WTC11 (cell line): ENCODE measurements around the gene VCAN. TPM values are rescaled to one million over a fixed set of nuclear protein-coding genes. Genes with fewer than 3 reads are reported as not detected.

Experiments used
- ATAC-seq: fragments of 200-7000 bp; cut with Tn5 transposase; 2 replicates; pipeline ENCODE4 v1.10.0; 2021; ENCODE audit warnings: mild to moderate bottlenecking, moderate library complexity
- CTCF ChIA-PET: fragments of 300-600 bp; sonication (Branson Sonifier 250); formaldehyde crosslinking; loops from one replicate; lab custom pipeline; 2021; ENCODE audit warnings: antibody characterized with exemption; lab: Charles Lee
- POLR2A ChIA-PET: fragments of 350-600 bp; sonication (Branson Sonifier 250); formaldehyde crosslinking; loops from one replicate; lab custom pipeline; 2021; ENCODE audit warnings: antibody characterized with exemption; lab: Charles Lee
- DNase-seq: peaks from one replicate; pipeline ENCODE4 v3.0.0; 2021; ENCODE audit warnings: low spot score
- H3K27ac Mint-ChIP-seq: 2 replicates; pipeline ENCODE4 v1.8.0; 2021; ENCODE audit warnings: mixed read lengths
- H3K27me3 Mint-ChIP-seq: 2 replicates; pipeline ENCODE4 v1.8.0; 2021; ENCODE audit warnings: low read depth, mild to moderate bottlenecking, moderate library complexity, mixed read lengths
- H3K36me3 Mint-ChIP-seq: 2 replicates; pipeline ENCODE4 v1.8.0; 2021; ENCODE audit warnings: mixed read lengths
- H3K4me1 Mint-ChIP-seq: 2 replicates; pipeline ENCODE4 v1.8.0; 2022; ENCODE audit warnings: mixed read lengths
- H3K4me3 Mint-ChIP-seq: 2 replicates; pipeline ENCODE4 v1.8.0; 2021; ENCODE audit warnings: mild to moderate bottlenecking, moderate library complexity, mixed read lengths
- H3K9me3 Mint-ChIP-seq: 2 replicates; pipeline ENCODE4 v1.8.0; 2021; ENCODE audit warnings: mixed read lengths
- ATF1 ChIP-seq: sonication (generic); formaldehyde crosslinking; IDR thresholded peaks from 2 replicates; pipeline ENCODE4 v1.8.1; 2023; ENCODE audit warnings: mild to moderate bottlenecking, moderate library complexity, missing genetic modification reagents
- CDX4 ChIP-seq: fragments of 250-450 bp; sonication (Bioruptor Pico); IDR thresholded peaks from 2 replicates; pipeline ENCODE4 v1.9.0; 2021; ENCODE audit warnings: moderate library complexity, mild to moderate bottlenecking, inconsistent platforms, borderline replicate concordance
- CTCF ChIP-seq: fragments of 200-600 bp; IDR thresholded peaks from 2 replicates; pipeline ENCODE4 v1.8.0; 2022; ENCODE audit warnings: antibody characterized with exemption
- ELF4 ChIP-seq: sonication (generic); formaldehyde crosslinking; IDR thresholded peaks from 2 replicates; pipeline ENCODE4 v1.8.1; 2022; ENCODE audit warnings: low read depth, mild to moderate bottlenecking, moderate library complexity, missing genetic modification reagents
- FOXK1 ChIP-seq: sonication (generic); formaldehyde crosslinking; IDR thresholded peaks from 2 replicates; pipeline ENCODE4 v1.8.0; 2022; ENCODE audit warnings: mild to moderate bottlenecking, moderate library complexity, missing genetic modification reagents
- FOXP1 ChIP-seq: sonication (generic); formaldehyde crosslinking; IDR thresholded peaks from 2 replicates; pipeline ENCODE4 v1.8.0; 2022; ENCODE audit warnings: missing genetic modification reagents, mild to moderate bottlenecking, moderate library complexity, borderline replicate concordance
- GABPB1 ChIP-seq: sonication (generic); formaldehyde crosslinking; IDR thresholded peaks from 2 replicates; pipeline ENCODE4 v1.8.1; 2023; ENCODE audit warnings: mild to moderate bottlenecking, missing genetic modification reagents
- GRHL2 ChIP-seq: fragments of 250-450 bp; sonication (Bioruptor Pico); IDR thresholded peaks from 2 replicates; pipeline ENCODE4 v1.8.0; 2022; ENCODE audit warnings: mild to moderate bottlenecking, moderate library complexity; ENCODE audit not compliant: insufficient replicate concordance, severe bottlenecking
- IRF1 ChIP-seq: sonication (generic); formaldehyde crosslinking; IDR thresholded peaks from 2 replicates; pipeline ENCODE4 v1.8.0; 2023; ENCODE audit warnings: missing genetic modification reagents
- JAZF1 ChIP-seq: fragments of 250-450 bp; sonication (Bioruptor Pico); IDR thresholded peaks from 2 replicates; pipeline ENCODE4 v1.9.0; 2021; ENCODE audit warnings: moderate library complexity, mild to moderate bottlenecking, inconsistent platforms
- KAT7 ChIP-seq: sonication (generic); formaldehyde crosslinking; IDR thresholded peaks from 2 replicates; pipeline ENCODE4 v1.8.1; 2023; ENCODE audit warnings: missing genetic modification reagents, mild to moderate bottlenecking, borderline replicate concordance
- NFYB ChIP-seq: sonication (generic); formaldehyde crosslinking; conservative IDR thresholded peaks from 2 replicates; pipeline ENCODE4 v1.8.0; 2022; ENCODE audit warnings: low read depth, missing genetic modification reagents
- NR1H2 ChIP-seq: sonication (generic); formaldehyde crosslinking; IDR thresholded peaks from 2 replicates; pipeline ENCODE4 v1.9.0; 2021; ENCODE audit warnings: mild to moderate bottlenecking, moderate library complexity, missing genetic modification reagents
- NR3C1 ChIP-seq: sonication (generic); formaldehyde crosslinking; conservative IDR thresholded peaks from 2 replicates; pipeline ENCODE4 v1.8.1; 2023; ENCODE audit warnings: low read depth, mild to moderate bottlenecking, missing genetic modification reagents
- RELA ChIP-seq: sonication (generic); formaldehyde crosslinking; IDR thresholded peaks from 2 replicates; pipeline ENCODE4 v1.8.1; 2022; ENCODE audit warnings: missing genetic modification reagents, mild to moderate bottlenecking, borderline replicate concordance
- SMAD3 ChIP-seq: sonication (generic); formaldehyde crosslinking; IDR thresholded peaks from 2 replicates; pipeline ENCODE4 v1.8.0; 2022; ENCODE audit warnings: missing genetic modification reagents, mild to moderate bottlenecking, borderline replicate concordance
- SMAD4 ChIP-seq: sonication (generic); formaldehyde crosslinking; IDR thresholded peaks from 2 replicates; pipeline ENCODE4 v1.8.0; 2022; ENCODE audit warnings: mild to moderate bottlenecking, missing genetic modification reagents
- SOX15 ChIP-seq: fragments of 250-450 bp; sonication (Bioruptor Pico); IDR thresholded peaks from 2 replicates; pipeline ENCODE4 v1.9.0; 2021; ENCODE audit warnings: mild to moderate bottlenecking
- SP1 ChIP-seq: sonication (generic); formaldehyde crosslinking; conservative IDR thresholded peaks from 2 replicates; pipeline ENCODE4 v1.8.1; 2022; ENCODE audit warnings: missing genetic modification reagents
- TEAD4 ChIP-seq: sonication (generic); formaldehyde crosslinking; IDR thresholded peaks from 2 replicates; pipeline ENCODE4 v1.8.0; 2022; ENCODE audit warnings: mild to moderate bottlenecking, missing genetic modification reagents
- TP53 ChIP-seq: sonication (generic); formaldehyde crosslinking; IDR thresholded peaks from 2 replicates; pipeline ENCODE4 v1.8.1; 2023; ENCODE audit warnings: mild to moderate bottlenecking, missing genetic modification reagents
- ZNF263 ChIP-seq: sonication (generic); formaldehyde crosslinking; IDR thresholded peaks from 2 replicates; pipeline ENCODE4 v1.8.1; 2022; ENCODE audit warnings: low read depth, mild to moderate bottlenecking, moderate library complexity, missing genetic modification reagents
- total RNA-seq: library from RNA; stranded (reverse); gene quantifications from 3 replicates; pipeline ENCODE4 v1.2.3, GENCODE V29; 2021
- TF ChIP-seq, protein P1 (sequence below): sonication (generic); formaldehyde crosslinking; IDR thresholded peaks from 2 replicates; pipeline ENCODE4 v1.8.1; 2023; ENCODE audit warnings: mild to moderate bottlenecking, missing genetic modification reagents, borderline replicate concordance
- TF ChIP-seq, protein P2 (sequence below): sonication (generic); formaldehyde crosslinking; IDR thresholded peaks from 2 replicates; pipeline ENCODE4 v1.8.0; 2022; ENCODE audit warnings: mild to moderate bottlenecking, missing genetic modification reagents
- TF ChIP-seq, protein P3 (sequence below): sonication (generic); formaldehyde crosslinking; conservative IDR thresholded peaks from 2 replicates; pipeline ENCODE4 v1.8.1; 2022; ENCODE audit warnings: mild to moderate bottlenecking, missing genetic modification reagents
- TF ChIP-seq, protein P4 (sequence below): sonication (generic); formaldehyde crosslinking; IDR thresholded peaks from 2 replicates; pipeline ENCODE4 v1.8.1; 2022; ENCODE audit warnings: mild to moderate bottlenecking, missing genetic modification reagents, moderate library complexity, borderline replicate concordance
- TF ChIP-seq, protein P5 (sequence below): sonication (generic); formaldehyde crosslinking; IDR thresholded peaks from 2 replicates; pipeline ENCODE4 v1.8.1; 2023; ENCODE audit warnings: mild to moderate bottlenecking, missing genetic modification reagents, moderate library complexity

VCAN gene
- total RNA-seq, 1 experiment from 2014 or later = 276 TPM

GRCh38 chr5:83517072-83517687 lies 45.6 kb downstream of the VCAN start:
- ATAC-seq (no peak), DNase-seq (no peak)
- Mint-ChIP-seq H3K36me3 (peaks cover 69% of the 10 kb centered on the region), H3K9me3 (no peaks in the 10 kb centered on the region), H3K27me3 (no peaks in the 10 kb centered on the region), H3K27ac (no peak overlapping the region), H3K4me1 (no peaks in the 10 kb centered on the region), H3K4me3 (no peak overlapping the region)
- ChIA-PET CTCF (no interaction called here), POLR2A (no interaction called here)
- TF ChIP-seq, protein P1, sequence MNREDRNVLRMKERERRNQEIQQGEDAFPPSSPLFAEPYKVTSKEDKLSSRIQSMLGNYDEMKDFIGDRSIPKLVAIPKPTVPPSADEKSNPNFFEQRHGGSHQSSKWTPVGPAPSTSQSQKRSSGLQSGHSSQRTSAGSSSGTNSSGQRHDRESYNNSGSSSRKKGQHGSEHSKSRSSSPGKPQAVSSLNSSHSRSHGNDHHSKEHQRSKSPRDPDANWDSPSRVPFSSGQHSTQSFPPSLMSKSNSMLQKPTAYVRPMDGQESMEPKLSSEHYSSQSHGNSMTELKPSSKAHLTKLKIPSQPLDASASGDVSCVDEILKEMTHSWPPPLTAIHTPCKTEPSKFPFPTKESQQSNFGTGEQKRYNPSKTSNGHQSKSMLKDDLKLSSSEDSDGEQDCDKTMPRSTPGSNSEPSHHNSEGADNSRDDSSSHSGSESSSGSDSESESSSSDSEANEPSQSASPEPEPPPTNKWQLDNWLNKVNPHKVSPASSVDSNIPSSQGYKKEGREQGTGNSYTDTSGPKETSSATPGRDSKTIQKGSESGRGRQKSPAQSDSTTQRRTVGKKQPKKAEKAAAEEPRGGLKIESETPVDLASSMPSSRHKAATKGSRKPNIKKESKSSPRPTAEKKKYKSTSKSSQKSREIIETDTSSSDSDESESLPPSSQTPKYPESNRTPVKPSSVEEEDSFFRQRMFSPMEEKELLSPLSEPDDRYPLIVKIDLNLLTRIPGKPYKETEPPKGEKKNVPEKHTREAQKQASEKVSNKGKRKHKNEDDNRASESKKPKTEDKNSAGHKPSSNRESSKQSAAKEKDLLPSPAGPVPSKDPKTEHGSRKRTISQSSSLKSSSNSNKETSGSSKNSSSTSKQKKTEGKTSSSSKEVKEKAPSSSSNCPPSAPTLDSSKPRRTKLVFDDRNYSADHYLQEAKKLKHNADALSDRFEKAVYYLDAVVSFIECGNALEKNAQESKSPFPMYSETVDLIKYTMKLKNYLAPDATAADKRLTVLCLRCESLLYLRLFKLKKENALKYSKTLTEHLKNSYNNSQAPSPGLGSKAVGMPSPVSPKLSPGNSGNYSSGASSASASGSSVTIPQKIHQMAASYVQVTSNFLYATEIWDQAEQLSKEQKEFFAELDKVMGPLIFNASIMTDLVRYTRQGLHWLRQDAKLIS (CRISPR knock-in tag) = no peak
- no peak for TF ChIP-seq GABPB1 (CRISPR knock-in tag)
- TF ChIP-seq RELA (CRISPR knock-in tag) = no peak
- no peak for TF ChIP-seq TEAD4 (CRISPR knock-in tag)
- TF ChIP-seq CTCF = no peak
- TF ChIP-seq ELF4 (CRISPR knock-in tag) = no peak
- TF ChIP-seq KAT7 (CRISPR knock-in tag) = no peak
- no peak for TF ChIP-seq JAZF1 (CRISPR knock-in tag)
- TF ChIP-seq FOXP1 = no peak
- TF ChIP-seq SOX15 (CRISPR knock-in tag) = no peak
- TF ChIP-seq ATF1 = no peak
- TF ChIP-seq NR1H2 (CRISPR knock-in tag) = no peak

GRCh38 chr5:83517688-83518085 lies 46.1 kb downstream of the VCAN start:
- Mint-ChIP-seq H3K27ac (no peak overlapping the region), H3K4me3 (no peak overlapping the region), H3K27me3 (no peaks in the 10 kb centered on the region), H3K9me3 (no peaks in the 10 kb centered on the region), H3K4me1 (no peaks in the 10 kb centered on the region), H3K36me3 (peaks cover 69% of the 10 kb centered on the region)
- ATAC-seq = no peak
- CTCF ChIA-PET = no interaction called here
- no peak for DNase-seq
- POLR2A ChIA-PET = no interaction called here
- TF ChIP-seq SP1 (CRISPR knock-in tag) = no peak
- TF ChIP-seq ATF1 = no peak
- no peak for TF ChIP-seq CDX4
- no peak for TF ChIP-seq FOXK1 (CRISPR knock-in tag)
- TF ChIP-seq, protein P2, sequence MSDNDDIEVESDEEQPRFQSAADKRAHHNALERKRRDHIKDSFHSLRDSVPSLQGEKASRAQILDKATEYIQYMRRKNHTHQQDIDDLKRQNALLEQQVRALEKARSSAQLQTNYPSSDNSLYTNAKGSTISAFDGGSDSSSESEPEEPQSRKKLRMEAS (CRISPR knock-in tag) = no peak
- no peak for TF ChIP-seq SOX15 (CRISPR knock-in tag)
- TF ChIP-seq FOXP1 = no peak
- no peak for TF ChIP-seq ZNF263 (CRISPR knock-in tag)
- TF ChIP-seq TP53 (CRISPR knock-in tag) = no peak
- TF ChIP-seq, protein P3, sequence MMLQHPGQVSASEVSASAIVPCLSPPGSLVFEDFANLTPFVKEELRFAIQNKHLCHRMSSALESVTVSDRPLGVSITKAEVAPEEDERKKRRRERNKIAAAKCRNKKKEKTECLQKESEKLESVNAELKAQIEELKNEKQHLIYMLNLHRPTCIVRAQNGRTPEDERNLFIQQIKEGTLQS (CRISPR knock-in tag) = no peak
- TF ChIP-seq SMAD3 (CRISPR knock-in tag) = no peak
- TF ChIP-seq, protein P4, sequence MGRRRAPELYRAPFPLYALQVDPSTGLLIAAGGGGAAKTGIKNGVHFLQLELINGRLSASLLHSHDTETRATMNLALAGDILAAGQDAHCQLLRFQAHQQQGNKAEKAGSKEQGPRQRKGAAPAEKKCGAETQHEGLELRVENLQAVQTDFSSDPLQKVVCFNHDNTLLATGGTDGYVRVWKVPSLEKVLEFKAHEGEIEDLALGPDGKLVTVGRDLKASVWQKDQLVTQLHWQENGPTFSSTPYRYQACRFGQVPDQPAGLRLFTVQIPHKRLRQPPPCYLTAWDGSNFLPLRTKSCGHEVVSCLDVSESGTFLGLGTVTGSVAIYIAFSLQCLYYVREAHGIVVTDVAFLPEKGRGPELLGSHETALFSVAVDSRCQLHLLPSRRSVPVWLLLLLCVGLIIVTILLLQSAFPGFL (CRISPR knock-in tag) = no peak
- TF ChIP-seq GRHL2 (CRISPR knock-in tag) = no peak
- TF ChIP-seq SMAD4 (CRISPR knock-in tag) = no peak
- TF ChIP-seq, protein P5, sequence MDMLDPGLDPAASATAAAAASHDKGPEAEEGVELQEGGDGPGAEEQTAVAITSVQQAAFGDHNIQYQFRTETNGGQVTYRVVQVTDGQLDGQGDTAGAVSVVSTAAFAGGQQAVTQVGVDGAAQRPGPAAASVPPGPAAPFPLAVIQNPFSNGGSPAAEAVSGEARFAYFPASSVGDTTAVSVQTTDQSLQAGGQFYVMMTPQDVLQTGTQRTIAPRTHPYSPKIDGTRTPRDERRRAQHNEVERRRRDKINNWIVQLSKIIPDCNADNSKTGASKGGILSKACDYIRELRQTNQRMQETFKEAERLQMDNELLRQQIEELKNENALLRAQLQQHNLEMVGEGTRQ (CRISPR knock-in tag) = no peak
- TF ChIP-seq IRF1 (CRISPR knock-in tag) = no peak
- no peak for TF ChIP-seq NFYB (CRISPR knock-in tag)
- TF ChIP-seq NR3C1 (CRISPR knock-in tag) = no peak
- TF ChIP-seq, all 79 proteins: peak for 0
